ENCODE results near the gene HSPA9. TPM values are rescaled to one million over a fixed set of nuclear protein-coding genes. Genes with fewer than 3 reads are reported as not detected.
"Not testable (repeated sequence)": the region's sequence is repeated elsewhere in the genome, so short reads cannot be mapped to it uniquely, and the experiment has no call there.

The HSPA9 gene
- total and polyA plus RNA-seq, 2 donors (not counting 1 experiment from before 2014, with no cell fraction given): 66.5 to 139 TPM

- ATAC-seq (ENCODE audit: low read depth): no peak
- no peaks in the 10 kb centered on the region for H3K9me3 ChIP-seq (ENCODE audit: control extremely low read depth in 1 of 3, control insufficient read depth in 2 of 3, insufficient read depth in 1 of 3, low read length in 2 of 3)
- H3K79me2 ChIP-seq (ENCODE audit: control insufficient read depth, insufficient read depth, low read length): peaks cover 12% of the 10 kb centered on the region
- Mint-ChIP-seq H3K4me1 (peaks cover 2% of the 10 kb centered on the region), H3K9me3 (ENCODE audit: insufficient read depth) (no peaks in the 10 kb centered on the region), H3K4me3 (no peak overlapping the region), H3K27ac (no peak overlapping the region), H3K27me3 (no peaks in the 10 kb centered on the region)
- no peak for TF ChIP-seq EZH2 (IDR thresholded peaks at IDR 0.05; ENCODE audit: borderline replicate concordance, insufficient read depth, low read depth, low read length, poor library complexity, severe bottlenecking)
- no peak for TF ChIP-seq CTCF (IDR thresholded peaks at IDR 0.05)
- intact Hi-C loops (cut with micrococcal nuclease): no loop called here
- H3K27ac ChIP-seq (ENCODE audit: low read length in 2 of 2): no peak overlapping the region
- peaks cover 17 to 83% of the 10 kb centered on the region in 2 experiments for H3K36me3 ChIP-seq (replicated peaks in 1 of 2; ENCODE audit: control extremely low read depth in 1 of 2, control insufficient read depth in 1 of 2, extremely low read depth in 1 of 2, insufficient read depth in 2 of 2, low read length in 1 of 2)
- no peak for DNase-seq
- H3K9ac ChIP-seq (ENCODE audit: low read length): no peak overlapping the region
- no peaks in the 10 kb centered on the region for H3K4me1 ChIP-seq (ENCODE audit: control insufficient read depth in 2 of 2, insufficient read depth in 2 of 2, low read length in 2 of 2)
- H4K20me1 ChIP-seq (ENCODE audit: control insufficient read depth, insufficient read depth, low read length, poor library complexity, severe bottlenecking): peaks cover 7% of the 10 kb centered on the region
- H3K4me3 ChIP-seq (ENCODE audit: control extremely low read depth in 1 of 5, extremely low read depth in 1 of 5, insufficient read depth in 1 of 5, low read depth in 2 of 5, low read length in 4 of 5): no peak overlapping the region
- H3K27me3 ChIP-seq (replicated peaks in 1 of 4; ENCODE audit: control extremely low read depth in 1 of 4, control insufficient read depth in 3 of 4, insufficient read depth in 4 of 4, low read length in 3 of 4): no peaks in the 10 kb centered on the region
- no CpG with 5 or more reads among the region's 1 CpG for WGBS (ENCODE audit: insufficient coverage)
- ChIA-PET POLR2A (no interaction called here), CTCF (interaction anchor here (0.8 to 5.6 kb wide), 3 partner anchors 64 to 110 kb away, joined by 3 to 26 read pairs (median 4); no protein-coding TSS in a partner anchor)
- no peak overlapping the region for H2AFZ ChIP-seq (ENCODE audit: insufficient read depth, low read depth, low read length, poor library complexity, severe bottlenecking)
- no peak overlapping the region for H3K4me2 ChIP-seq (replicated peaks; ENCODE audit: low read depth, low read length, poor library complexity, severe bottlenecking)
These were observed 61.2 kb downstream of the HSPA9 start for GRCh38 chr5:138514021-138514420.

- ChIA-PET CTCF (interaction anchor here (1.0 to 5.6 kb wide), 2 partner anchors 10 to 59 kb away, joined by 3 to 26 read pairs; no protein-coding TSS in a partner anchor), POLR2A (no interaction called here)
- H2AFZ ChIP-seq (ENCODE audit: insufficient read depth, low read depth, low read length, poor library complexity, severe bottlenecking): no peak overlapping the region
- no peaks in the 10 kb centered on the region for H3K27me3 ChIP-seq (replicated peaks in 1 of 4; ENCODE audit: control extremely low read depth in 1 of 4, control insufficient read depth in 3 of 4, insufficient read depth in 4 of 4, low read length in 3 of 4)
- TF ChIP-seq CTCF (IDR thresholded peaks at IDR 0.05): no peak
- no peak for TF ChIP-seq EZH2 (IDR thresholded peaks at IDR 0.05; ENCODE audit: borderline replicate concordance, insufficient read depth, low read depth, low read length, poor library complexity, severe bottlenecking)
- no peak overlapping the region for H3K9ac ChIP-seq (ENCODE audit: low read length)
- H3K9me3 Mint-ChIP-seq (ENCODE audit: insufficient read depth): no peaks in the 10 kb centered on the region
- H3K4me3 ChIP-seq (ENCODE audit: control extremely low read depth in 1 of 5, extremely low read depth in 1 of 5, insufficient read depth in 1 of 5, low read depth in 2 of 5, low read length in 4 of 5): no peak overlapping the region
- H3K27ac Mint-ChIP-seq: no peak overlapping the region
- H3K4me2 ChIP-seq (replicated peaks; ENCODE audit: low read depth, low read length, poor library complexity, severe bottlenecking): no peak overlapping the region
- DNase-seq: no peak
- intact Hi-C loops (cut with micrococcal nuclease): no loop called here
- WGBS (ENCODE audit: insufficient coverage): 90% methylated on average over 2 of the region's 3 CpGs
- no peaks in the 10 kb centered on the region for H3K9me3 ChIP-seq (ENCODE audit: control extremely low read depth in 1 of 3, control insufficient read depth in 2 of 3, insufficient read depth in 1 of 3, low read length in 2 of 3)
- no peaks in the 10 kb centered on the region for H3K4me1 ChIP-seq (ENCODE audit: control insufficient read depth in 2 of 2, insufficient read depth in 2 of 2, low read length in 2 of 2)
- no peaks in the 10 kb centered on the region for H3K4me1 Mint-ChIP-seq
- H3K36me3 ChIP-seq (replicated peaks in 1 of 2; ENCODE audit: control extremely low read depth in 1 of 2, control insufficient read depth in 1 of 2, extremely low read depth in 1 of 2, insufficient read depth in 2 of 2, low read length in 1 of 2): peaks cover 21 to 56% of the 10 kb centered on the region in 2 experiments
- H3K4me3 Mint-ChIP-seq: no peak overlapping the region
- no peaks in the 10 kb centered on the region for H3K79me2 ChIP-seq (ENCODE audit: control insufficient read depth, insufficient read depth, low read length)
- no peak overlapping the region for H3K27ac ChIP-seq (ENCODE audit: low read length in 2 of 2)
- no peak for ATAC-seq (ENCODE audit: low read depth)
- H4K20me1 ChIP-seq (ENCODE audit: control insufficient read depth, insufficient read depth, low read length, poor library complexity, severe bottlenecking): no peaks in the 10 kb centered on the region
- no peaks in the 10 kb centered on the region for H3K27me3 Mint-ChIP-seq
These were observed 66.2 kb downstream of the HSPA9 start for GRCh38 chr5:138508958-138509357.

GRCh38 chr5:138507485-138507884 is 67.7 kb downstream of the HSPA9 start:
- H3K4me1 ChIP-seq (ENCODE audit: control insufficient read depth in 2 of 2, insufficient read depth in 2 of 2, low read length in 2 of 2); H3K79me2 ChIP-seq (ENCODE audit: control insufficient read depth, insufficient read depth, low read length); DNase-seq; H3K27me3 Mint-ChIP-seq; intact Hi-C loops (cut with micrococcal nuclease); ATAC-seq (ENCODE audit: low read depth); H3K27me3 ChIP-seq (replicated peaks in 1 of 4; ENCODE audit: control extremely low read depth in 1 of 4, control insufficient read depth in 3 of 4, insufficient read depth in 4 of 4, low read length in 3 of 4); H3K9ac ChIP-seq (ENCODE audit: low read length); H3K4me3 Mint-ChIP-seq; H3K4me2 ChIP-seq (replicated peaks; ENCODE audit: low read depth, low read length, poor library complexity, severe bottlenecking); H3K9me3 Mint-ChIP-seq (ENCODE audit: insufficient read depth); H3K4me3 ChIP-seq (ENCODE audit: control extremely low read depth in 1 of 5, extremely low read depth in 1 of 5, insufficient read depth in 1 of 5, low read depth in 2 of 5, low read length in 4 of 5); H2AFZ ChIP-seq (ENCODE audit: insufficient read depth, low read depth, low read length, poor library complexity, severe bottlenecking); H3K4me1 Mint-ChIP-seq; H4K20me1 ChIP-seq (ENCODE audit: control insufficient read depth, insufficient read depth, low read length, poor library complexity, severe bottlenecking); H3K27ac ChIP-seq (ENCODE audit: low read length in 2 of 2); H3K9me3 ChIP-seq (ENCODE audit: control extremely low read depth in 1 of 3, control insufficient read depth in 2 of 3, insufficient read depth in 1 of 3, low read length in 2 of 3); H3K27ac Mint-ChIP-seq; POLR2A ChIA-PET: not testable (repeated sequence)
- 100% methylated on average over 1 of the region's 8 CpGs for WGBS (ENCODE audit: insufficient coverage)
- CTCF ChIA-PET: interaction anchor here (1.8 to 2.0 kb wide), 2 partner anchors 55 to 58 kb away, joined by 6 to 8 read pairs; no protein-coding TSS in a partner anchor
- H3K36me3 ChIP-seq (replicated peaks in 1 of 2; ENCODE audit: control extremely low read depth in 1 of 2, control insufficient read depth in 1 of 2, extremely low read depth in 1 of 2, insufficient read depth in 2 of 2, low read length in 1 of 2): peaks cover 13 to 42% of the 10 kb centered on the region in 2 experiments
